ENCODE results near the gene TOM1.

Gene TOM1

DNA sequence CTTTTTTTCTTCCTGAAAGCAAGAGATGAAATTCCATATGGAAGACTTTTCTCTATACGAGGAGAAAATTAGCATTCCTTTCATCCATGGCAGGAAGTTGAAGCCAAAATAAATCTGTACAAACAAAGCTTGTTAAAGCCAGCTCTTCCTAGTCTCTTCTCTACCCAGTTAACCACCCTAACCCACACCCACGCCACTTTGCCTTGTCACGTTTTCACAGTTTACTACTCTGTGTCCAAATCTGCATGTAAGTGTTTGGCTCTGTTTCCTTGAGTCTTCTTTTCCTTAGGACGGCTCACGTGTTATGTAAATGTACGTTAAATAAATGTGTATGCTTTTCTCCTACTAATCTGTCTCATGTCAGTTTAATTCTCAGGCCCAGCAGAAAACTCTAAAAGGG is 74.1 kb downstream of the TOM1 start:
- Histone ChIP-seq H3K9me3 (ENCODE audit: control insufficient read depth, insufficient read depth, low read length) (no peaks in the 10 kb centered on the region), H3K27me3 (ENCODE audit: control insufficient read depth, insufficient read depth, low read length) (no peaks in the 10 kb centered on the region), H3K4me3 (ENCODE audit: low read depth, low read length) (no peak overlapping the region), H3K9ac (ENCODE audit: low read depth, low read length) (no peak overlapping the region), H3K36me3 (ENCODE audit: control insufficient read depth, insufficient read depth, low read length) (no peaks in the 10 kb centered on the region), H3K4me1 (ENCODE audit: control insufficient read depth, insufficient read depth, low read length) (peaks cover 26% of the 10 kb centered on the region)

GRCh38 chr22:35375031-35375430 is 75.3 kb downstream of the TOM1 start:
- H3K36me3 ChIP-seq (ENCODE audit: control insufficient read depth, insufficient read depth, low read length) = no peaks in the 10 kb centered on the region
- peaks cover 23% of the 10 kb centered on the region for H3K4me1 ChIP-seq (ENCODE audit: control insufficient read depth, insufficient read depth, low read length)
- H3K9ac ChIP-seq (ENCODE audit: low read depth, low read length) = no peak overlapping the region
- no peak overlapping the region for H3K4me3 ChIP-seq (ENCODE audit: low read depth, low read length)
- no peaks in the 10 kb centered on the region for H3K9me3 ChIP-seq (ENCODE audit: control insufficient read depth, insufficient read depth, low read length)
- no peaks in the 10 kb centered on the region for H3K27me3 ChIP-seq (ENCODE audit: control insufficient read depth, insufficient read depth, low read length)

DNA sequence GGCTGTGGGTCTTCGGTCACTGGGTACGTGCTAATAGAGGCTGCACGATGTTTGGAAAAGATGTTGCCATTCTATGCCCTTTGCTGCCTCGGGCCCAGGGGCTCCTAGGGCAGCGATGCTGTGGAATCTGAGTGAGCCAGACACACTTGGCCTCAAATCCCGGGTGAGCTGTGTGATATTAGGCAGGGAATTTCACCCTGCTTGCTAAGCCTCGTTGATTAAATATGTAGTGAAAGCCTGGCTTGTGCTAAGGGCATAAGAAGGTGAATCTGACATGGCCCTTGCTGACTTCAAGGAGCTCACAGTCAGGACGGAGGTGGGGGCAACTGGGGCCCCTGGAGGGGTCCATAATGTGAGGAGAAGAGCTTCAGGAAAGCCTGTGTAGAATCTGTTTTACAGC is 75.8 kb downstream of the TOM1 start:
- Histone ChIP-seq H3K9ac (ENCODE audit: low read depth, low read length) (no peak overlapping the region), H3K4me3 (ENCODE audit: low read depth, low read length) (no peak overlapping the region), H3K36me3 (ENCODE audit: control insufficient read depth, insufficient read depth, low read length) (no peaks in the 10 kb centered on the region), H3K4me1 (ENCODE audit: control insufficient read depth, insufficient read depth, low read length) (peaks cover 23% of the 10 kb centered on the region), H3K9me3 (ENCODE audit: control insufficient read depth, insufficient read depth, low read length) (no peaks in the 10 kb centered on the region), H3K27me3 (ENCODE audit: control insufficient read depth, insufficient read depth, low read length) (no peaks in the 10 kb centered on the region)

DNA sequence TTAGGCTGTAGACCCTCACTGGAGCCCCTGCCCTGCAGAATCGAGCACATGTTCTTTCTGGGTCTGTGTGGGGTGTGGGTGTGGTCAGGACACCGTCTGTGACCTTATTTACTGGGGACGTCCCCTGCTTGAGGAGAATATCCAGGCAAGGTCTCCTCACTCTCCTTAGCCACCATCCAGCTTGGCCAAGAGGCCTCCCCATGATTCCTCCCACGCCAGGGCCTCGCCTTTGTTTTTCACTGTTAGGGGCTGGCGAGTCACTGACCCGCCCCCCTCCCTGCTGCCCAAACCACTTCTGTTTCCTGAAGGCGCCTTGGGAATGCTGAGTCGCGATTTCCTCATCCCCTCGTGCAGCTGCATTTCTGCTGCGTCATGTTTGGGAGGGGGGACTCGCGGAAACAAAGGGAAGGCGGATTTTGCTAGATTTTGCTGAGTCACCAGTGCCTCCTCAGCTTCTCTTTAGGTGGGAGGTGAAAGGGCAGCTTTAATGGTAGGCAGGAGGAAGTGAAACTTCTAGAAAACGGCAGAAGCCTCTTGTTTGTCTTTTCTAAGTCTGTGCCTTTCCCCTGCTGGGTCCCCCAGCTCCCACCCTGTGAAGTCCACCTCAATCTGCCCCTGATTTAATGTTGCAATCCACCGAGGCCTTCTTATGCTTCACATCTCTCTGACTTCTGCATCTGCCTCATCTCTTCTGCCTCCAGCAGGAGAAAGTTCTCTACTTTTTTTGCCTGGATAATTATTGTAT is 77.2 kb downstream of the TOM1 start:
- peaks cover 28% of the 10 kb centered on the region for H3K4me1 ChIP-seq (ENCODE audit: control insufficient read depth, insufficient read depth, low read length)
- H3K36me3 ChIP-seq (ENCODE audit: control insufficient read depth, insufficient read depth, low read length) = no peaks in the 10 kb centered on the region
- peak overlapping the region; percentile 19 for H3K4me3 ChIP-seq (ENCODE audit: low read depth, low read length)
- peak overlapping the region; percentile 60 for H3K9ac ChIP-seq (ENCODE audit: low read depth, low read length)
- no peaks in the 10 kb centered on the region for H3K9me3 ChIP-seq (ENCODE audit: control insufficient read depth, insufficient read depth, low read length)
- H3K27me3 ChIP-seq (ENCODE audit: control insufficient read depth, insufficient read depth, low read length) = no peaks in the 10 kb centered on the region

DNA sequence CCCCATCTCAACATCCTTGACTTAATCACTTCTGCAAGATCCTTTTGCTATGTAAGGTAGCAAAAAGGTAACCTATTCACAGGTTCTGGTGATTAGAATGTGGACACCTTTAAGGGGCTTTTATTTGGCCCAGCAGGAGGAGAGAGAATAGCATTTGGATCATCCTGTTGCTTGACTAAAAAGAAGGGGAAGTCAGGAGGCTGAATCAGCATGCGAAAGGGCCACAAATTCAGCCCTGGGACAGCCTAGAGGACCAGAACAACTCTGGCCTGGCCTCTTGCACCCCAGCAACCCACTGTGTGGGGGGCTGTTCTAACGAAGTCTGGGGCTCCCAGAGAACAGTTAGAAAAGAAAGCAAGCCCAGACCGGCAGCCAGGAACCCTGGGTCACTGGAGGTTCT is 78.0 kb downstream of the TOM1 start:
- H3K9ac ChIP-seq (ENCODE audit: low read depth, low read length) = peak overlapping the region; percentile 57

GRCh38 chr22:35378621-35379020 is 78.9 kb downstream of the TOM1 start:
- no peaks in the 10 kb centered on the region for H3K27me3 ChIP-seq (ENCODE audit: control insufficient read depth, insufficient read depth, low read length)
- H3K4me1 ChIP-seq (ENCODE audit: control insufficient read depth, insufficient read depth, low read length) = peaks cover 26% of the 10 kb centered on the region
- no peak overlapping the region for H3K4me3 ChIP-seq (ENCODE audit: low read depth, low read length)
- peaks cover 8% of the 10 kb centered on the region for H3K36me3 ChIP-seq (ENCODE audit: control insufficient read depth, insufficient read depth, low read length)
- no peaks in the 10 kb centered on the region for H3K9me3 ChIP-seq (ENCODE audit: control insufficient read depth, insufficient read depth, low read length)
- H3K9ac ChIP-seq (ENCODE audit: low read depth, low read length) = no peak overlapping the region

More for the DNA sequence above, 78.0 kb downstream of the TOM1 start:
- peaks cover 26% of the 10 kb centered on the region for H3K4me1 ChIP-seq (ENCODE audit: control insufficient read depth, insufficient read depth, low read length)
- H3K36me3 ChIP-seq (ENCODE audit: control insufficient read depth, insufficient read depth, low read length) = no peaks in the 10 kb centered on the region
- no peaks in the 10 kb centered on the region for H3K27me3 ChIP-seq (ENCODE audit: control insufficient read depth, insufficient read depth, low read length)
- H3K9me3 ChIP-seq (ENCODE audit: control insufficient read depth, insufficient read depth, low read length) = no peaks in the 10 kb centered on the region
- H3K4me3 ChIP-seq (ENCODE audit: low read depth, low read length) = no peak overlapping the region

- Histone ChIP-seq H3K36me3 (ENCODE audit: control insufficient read depth, insufficient read depth, low read length) (peaks cover 10% of the 10 kb centered on the region), H3K4me3 (ENCODE audit: low read depth, low read length) (no peak overlapping the region), H3K4me1 (ENCODE audit: control insufficient read depth, insufficient read depth, low read length) (peaks cover 26% of the 10 kb centered on the region), H3K27me3 (ENCODE audit: control insufficient read depth, insufficient read depth, low read length) (no peaks in the 10 kb centered on the region), H3K9ac (ENCODE audit: low read depth, low read length) (no peak overlapping the region), H3K9me3 (ENCODE audit: control insufficient read depth, insufficient read depth, low read length) (no peaks in the 10 kb centered on the region)
Measured at GRCh38 chr22:35379146-35379993, 79.7 kb downstream of the TOM1 start.

DNA sequence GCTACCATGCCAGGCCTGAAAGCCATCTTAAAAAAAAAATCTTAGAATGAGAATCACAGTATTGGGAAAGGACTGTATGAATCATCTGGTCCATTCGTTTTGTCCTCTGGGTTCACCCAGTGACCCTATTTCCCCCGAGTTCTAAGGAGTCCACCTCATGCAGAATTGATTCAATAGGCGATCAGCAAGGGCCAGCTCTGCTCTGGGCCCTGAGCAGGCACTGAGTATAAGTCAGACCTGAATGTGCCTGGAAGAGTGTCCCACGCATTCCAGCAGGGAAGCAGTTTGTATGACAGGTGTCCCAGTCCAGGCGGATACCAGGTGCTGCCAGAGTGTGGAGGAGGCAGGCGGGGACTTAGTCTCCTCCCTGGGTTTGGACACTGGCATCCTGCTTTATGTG is 80.3 kb downstream of the TOM1 start:
- H3K36me3 ChIP-seq (ENCODE audit: control insufficient read depth, insufficient read depth, low read length) = peaks cover 10% of the 10 kb centered on the region
- peaks cover 26% of the 10 kb centered on the region for H3K4me1 ChIP-seq (ENCODE audit: control insufficient read depth, insufficient read depth, low read length)
- no peak overlapping the region for H3K4me3 ChIP-seq (ENCODE audit: low read depth, low read length)
- no peaks in the 10 kb centered on the region for H3K27me3 ChIP-seq (ENCODE audit: control insufficient read depth, insufficient read depth, low read length)
- H3K9ac ChIP-seq (ENCODE audit: low read depth, low read length) = no peak overlapping the region
- no peaks in the 10 kb centered on the region for H3K9me3 ChIP-seq (ENCODE audit: control insufficient read depth, insufficient read depth, low read length)

DNA sequence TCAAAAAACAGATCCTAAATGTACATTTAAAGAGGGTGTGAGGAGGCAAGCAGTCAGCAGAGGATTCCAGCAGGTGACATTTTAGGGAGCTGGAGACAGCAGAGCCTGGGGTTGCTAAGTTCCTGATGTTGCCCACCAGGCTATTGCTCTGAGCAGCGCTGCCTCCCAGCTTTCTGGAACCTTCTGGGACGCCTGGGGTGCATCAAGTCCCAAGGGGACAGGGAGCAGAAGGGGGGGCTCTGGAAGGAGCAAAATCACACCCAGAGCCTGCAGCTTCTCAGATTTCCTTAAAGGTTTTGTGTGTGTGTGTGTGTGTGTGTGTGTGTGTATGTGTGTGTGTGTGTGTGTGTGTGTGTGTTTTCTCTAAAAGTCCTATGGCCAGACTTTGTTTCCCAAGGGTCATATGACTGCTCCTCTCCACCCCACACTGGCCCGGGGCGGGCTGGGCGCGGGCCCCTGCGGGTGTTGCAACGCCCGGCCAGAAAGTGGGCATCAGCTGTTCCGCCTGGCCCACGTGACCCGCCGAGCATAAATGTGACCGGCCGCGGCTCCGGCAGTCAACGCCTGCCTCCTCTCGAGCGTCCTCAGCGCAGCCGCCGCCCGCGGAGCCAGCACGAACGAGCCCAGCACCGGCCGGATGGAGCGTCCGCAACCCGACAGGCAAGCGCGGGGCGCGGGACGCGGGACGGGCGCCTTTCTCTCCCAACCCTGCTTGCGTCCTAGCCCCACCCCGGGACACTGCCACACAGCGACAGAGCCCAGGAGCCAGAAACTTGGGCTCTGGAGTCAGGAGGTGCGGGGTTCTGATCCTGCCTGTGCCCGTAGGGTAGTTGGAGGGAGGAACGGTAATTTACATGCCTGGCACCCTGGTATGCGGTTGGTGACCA is 81.1 kb downstream of the TOM1 start, which contains the start of gene HMOX1:
TSS of gene HMOX1 (plus strand) at position 560 of the 887 bp plus-strand sequence. CDS start at position 638, 78 bp downstream.
- Histone ChIP-seq H3K9ac (ENCODE audit: low read depth, low read length) (peak within 1 kb of the TSS; percentile 60), H3K36me3 (ENCODE audit: control insufficient read depth, insufficient read depth, low read length) (peaks cover 10% of the 10 kb centered on the region), H3K9me3 (ENCODE audit: control insufficient read depth, insufficient read depth, low read length) (no peaks in the 10 kb centered on the region), H3K27me3 (ENCODE audit: control insufficient read depth, insufficient read depth, low read length) (no peaks in the 10 kb centered on the region), H3K4me1 (ENCODE audit: control insufficient read depth, insufficient read depth, low read length) (peaks cover 26% of the 10 kb centered on the region), H3K4me3 (ENCODE audit: low read depth, low read length) (peak within 1 kb of the TSS; percentile 70)

- peak overlapping the region; percentile 70 for H3K4me3 ChIP-seq (ENCODE audit: low read depth, low read length)
- H3K4me1 ChIP-seq (ENCODE audit: control insufficient read depth, insufficient read depth, low read length) = peaks cover 24% of the 10 kb centered on the region
Measured at GRCh38 chr22:35381424-35382009, 81.8 kb downstream of the TOM1 start.

GRCh38 chr22:35383679-35384071 is 84.0 kb downstream of the TOM1 start:
- no peak overlapping the region for H3K9ac ChIP-seq (ENCODE audit: low read depth, low read length)
- peaks cover 20% of the 10 kb centered on the region for H3K36me3 ChIP-seq (ENCODE audit: control insufficient read depth, insufficient read depth, low read length)
- no peaks in the 10 kb centered on the region for H3K27me3 ChIP-seq (ENCODE audit: control insufficient read depth, insufficient read depth, low read length)
- H3K9me3 ChIP-seq (ENCODE audit: control insufficient read depth, insufficient read depth, low read length) = no peaks in the 10 kb centered on the region
- peaks cover 6% of the 10 kb centered on the region for H3K4me1 ChIP-seq (ENCODE audit: control insufficient read depth, insufficient read depth, low read length)
- H3K4me3 ChIP-seq (ENCODE audit: low read depth, low read length) = no peak overlapping the region

More at GRCh38 chr22:35381424-35382009, 81.8 kb downstream of the TOM1 start:
- Histone ChIP-seq H3K27me3 (ENCODE audit: control insufficient read depth, insufficient read depth, low read length) (no peaks in the 10 kb centered on the region), H3K9me3 (ENCODE audit: control insufficient read depth, insufficient read depth, low read length) (no peaks in the 10 kb centered on the region), H3K36me3 (ENCODE audit: control insufficient read depth, insufficient read depth, low read length) (peaks cover 10% of the 10 kb centered on the region), H3K9ac (ENCODE audit: low read depth, low read length) (peak overlapping the region; percentile 60)
